NCI-H2227 treated with DMSO at 0.1 percent for 48 hours (cell line): ENCODE results near the gene P2RX6.

Experiments
- DNase-seq: peaks from one replicate; lab custom pipeline; 2025; lab: John Stamatoyannopoulos, UW

The P2RX6 gene

GRCh38 chr22:21074102-21074715, 59.2 kb downstream of the P2RX6 start:
- DNase-seq: no peak

DNA sequence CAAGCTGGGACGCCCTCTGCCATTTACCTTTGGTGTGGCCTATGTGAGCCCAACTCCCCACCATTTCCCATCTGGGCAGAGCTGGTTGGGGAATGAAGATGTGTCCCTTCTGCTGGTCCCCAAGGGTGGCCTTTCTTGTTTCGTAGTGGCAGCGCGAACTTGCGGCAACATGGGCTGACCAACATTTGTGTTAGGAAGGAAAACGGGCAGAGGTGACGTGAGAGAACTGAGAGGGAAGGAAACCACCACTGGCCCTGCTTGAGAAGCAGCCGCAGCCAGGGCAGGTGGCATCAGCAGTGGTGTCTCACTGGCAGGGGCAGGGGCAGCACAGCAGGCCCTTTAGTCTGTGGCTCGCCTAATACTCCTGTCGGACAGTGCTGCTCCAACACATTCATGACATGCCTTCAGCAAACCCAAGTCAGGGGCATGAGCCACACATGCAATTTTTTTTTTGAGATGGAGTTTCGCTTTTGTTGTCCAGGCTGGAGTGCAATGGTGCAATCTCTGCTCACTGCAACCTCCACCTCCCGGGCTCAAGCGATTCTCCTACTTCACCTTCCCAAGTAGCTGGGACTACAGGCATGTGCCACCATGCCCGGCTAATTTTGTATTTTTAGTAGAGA, 60.7 kb downstream of the P2RX6 start:
- DNase-seq: no peak

DNA sequence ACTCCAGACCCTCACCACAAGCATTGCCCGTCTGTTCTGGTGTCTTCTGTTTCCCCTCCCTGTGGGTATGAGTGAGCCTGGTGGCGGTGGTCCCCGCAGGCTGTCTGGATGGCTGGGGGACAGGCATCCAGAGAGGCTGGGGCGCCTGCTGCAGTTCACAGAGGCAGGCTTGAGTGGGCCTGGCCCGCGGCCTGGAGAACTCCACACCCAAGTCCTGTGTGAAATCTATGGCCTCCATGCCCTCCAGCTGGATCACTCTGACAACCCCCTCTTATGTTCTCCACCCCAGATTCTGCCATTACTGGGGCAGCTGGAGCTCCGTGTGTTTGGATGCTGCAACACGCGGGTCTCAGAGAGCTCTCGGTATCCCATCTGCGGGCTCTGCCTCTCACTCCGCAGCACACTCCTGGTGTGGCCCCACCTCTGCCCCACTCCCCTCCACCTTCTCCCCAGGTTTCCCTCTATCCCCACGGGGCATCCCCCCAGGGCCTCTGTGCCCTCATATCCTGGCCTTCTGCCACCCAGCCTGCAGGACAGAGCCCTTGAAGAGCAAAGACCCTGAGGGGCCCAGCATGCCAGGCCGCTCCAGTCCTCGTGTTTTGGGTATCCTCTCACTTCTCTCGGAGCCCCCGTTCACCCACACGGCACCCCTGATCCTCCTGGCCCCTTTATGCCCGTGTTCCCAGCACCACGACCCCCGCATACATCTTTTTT, 62.1 kb downstream of the P2RX6 start:
- DNase-seq: no peak
